Esophagus squamous epithelium (tissue), 5 donors: Measurements from ENCODE around the gene MEA1. TPM values are rescaled to one million over a fixed set of nuclear protein-coding genes. Genes with fewer than 3 reads are reported as not detected.

ENCODE experiments used
- DNase-seq: peaks from one replicate; lab custom pipeline; 2025; lab: John Stamatoyannopoulos, UW
- H3K27ac ChIP-seq, 4 donors: fragments of 200-600 bp; sonication (generic); one replicate each; pipeline ENCODE4 v1.5.1; 2016 to 2019; ENCODE audit warnings: mild to moderate bottlenecking in 1 of 4
- H3K27me3 ChIP-seq, 4 donors: fragments of 200-600 bp; sonication (generic); 1 replicate in 3 of 4; 2 replicates in 1 of 4; pipeline versions ENCODE4 v1.5.1 to v1.6.0; 2017 to 2021; ENCODE audit warnings: antibody characterized with exemption in 1 of 4
- H3K36me3 ChIP-seq, 3 donors: fragments of 200-600 bp; sonication (generic); one replicate each; pipeline ENCODE4 v1.5.1; 2016 to 2019
- H3K4me1 ChIP-seq, 3 donors: fragments of 200-600 bp; sonication (generic); one replicate each; pipeline ENCODE4 v1.5.1; 2017 to 2019
- H3K4me3 ChIP-seq, 4 donors: fragments of 200-600 bp; sonication (generic); 1 replicate in 3 of 4; 2 replicates in 1 of 4; pipeline ENCODE4 v1.5.1; 2016 to 2019; ENCODE audit warnings: mild to moderate bottlenecking in 2 of 4, moderate library complexity in 1 of 4
- H3K9me3 ChIP-seq, 3 donors: fragments of 200-600 bp; sonication (generic); one replicate each; pipeline ENCODE4 v1.5.1; 2016 to 2019
- POLR2A ChIP-seq, 4 donors: fragments of 450-650 bp; IDR thresholded peaks; one replicate each; pipeline ENCODE4 v1.6.1; 2017; ENCODE audit warnings: antibody characterized with exemption in 4 of 4, mild to moderate bottlenecking in 4 of 4, moderate library complexity in 3 of 4
- WGBS, 2 donors: methylation state at CpG; one replicate each; pipeline ENCODE4 v1.1.5; 2018; 5-methylcytosine and 5-hydroxymethylcytosine counted together
- intact Hi-C: fragments of 100-400 bp; cut with DNase I; formaldehyde crosslinking; loops from one replicate; pipeline ENCODE4 v1.15.0; 2022
- total RNA-seq, 4 donors: library from RNA; depleted of rRNA; stranded (reverse); fragments of >200 nt; gene quantifications; one replicate each; pipeline ENCODE4 v1.1.0, GENCODE V29; 2016
- TF ChIP-seq, protein P1 (sequence below), 6 experiments: fragments of 450-650 bp in 4 of 6; fragments of 200-600 bp in 2 of 6; sonication (generic) in 2 of 6; IDR thresholded peaks; one replicate each; pipeline ENCODE4 v1.5.1; 2016 to 2019; ENCODE audit warnings: antibody characterized with exemption in 6 of 6, mild to moderate bottlenecking in 4 of 6, moderate library complexity in 4 of 6
- donor health status: DM: yes; HTN: yes; CAD: no.

The MEA1 gene
- total RNA-seq, result 10 to 100 TPM; 28.9 to 56.6 (median 49.1) TPM

DNA sequence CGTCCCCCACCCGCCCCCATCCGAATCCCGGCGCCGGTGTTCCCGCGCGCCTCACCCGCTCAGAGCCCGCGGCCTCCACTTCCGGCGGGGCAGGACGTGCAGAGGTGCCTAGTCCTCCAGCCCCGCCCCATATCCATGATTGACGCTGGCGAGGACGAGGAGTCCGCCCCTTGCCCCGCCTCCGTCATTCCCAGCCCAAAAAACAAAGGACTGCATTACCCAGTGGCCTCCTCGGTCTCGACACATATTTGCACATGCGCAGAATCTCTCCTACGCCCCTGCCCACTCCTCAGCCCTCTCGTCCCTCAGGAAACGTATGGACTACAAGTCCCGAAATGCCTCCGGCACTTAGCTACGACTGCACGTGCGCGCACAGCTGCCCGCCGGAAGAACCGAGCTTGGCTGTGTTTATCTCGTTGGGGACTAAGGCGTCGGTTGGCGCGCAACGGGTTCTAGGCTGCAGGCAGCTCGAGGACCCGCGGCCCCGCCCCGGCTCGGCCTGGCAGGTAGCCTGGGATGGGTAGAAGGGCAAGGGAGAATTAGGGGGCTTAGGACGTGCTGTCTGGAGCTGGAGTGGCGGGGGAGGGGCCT lies at the start of gene MEA1, which contains the start of gene KLHDC3:
MEA1 (minus strand) TSS at position 104 of the 591 bp plus-strand sequence. CDS start 133 bp downstream, outside the sequence.
KLHDC3 (plus strand) TSS at position 407 of the 591 bp plus-strand sequence. CDS start 2,944 bp downstream, outside the sequence.
- WGBS, 2 donors, result 0% methylated on average over 7 to 10 of the region's 51 CpGs
- peak; percentile 96 for DNase-seq
- H3K36me3 ChIP-seq, result peaks cover 22 to 59% (median 26%) of the 10 kb centered on the region in 3 donors
- H3K27me3 ChIP-seq, result no peaks in the 10 kb centered on the region
- TF ChIP-seq, protein P1, sequence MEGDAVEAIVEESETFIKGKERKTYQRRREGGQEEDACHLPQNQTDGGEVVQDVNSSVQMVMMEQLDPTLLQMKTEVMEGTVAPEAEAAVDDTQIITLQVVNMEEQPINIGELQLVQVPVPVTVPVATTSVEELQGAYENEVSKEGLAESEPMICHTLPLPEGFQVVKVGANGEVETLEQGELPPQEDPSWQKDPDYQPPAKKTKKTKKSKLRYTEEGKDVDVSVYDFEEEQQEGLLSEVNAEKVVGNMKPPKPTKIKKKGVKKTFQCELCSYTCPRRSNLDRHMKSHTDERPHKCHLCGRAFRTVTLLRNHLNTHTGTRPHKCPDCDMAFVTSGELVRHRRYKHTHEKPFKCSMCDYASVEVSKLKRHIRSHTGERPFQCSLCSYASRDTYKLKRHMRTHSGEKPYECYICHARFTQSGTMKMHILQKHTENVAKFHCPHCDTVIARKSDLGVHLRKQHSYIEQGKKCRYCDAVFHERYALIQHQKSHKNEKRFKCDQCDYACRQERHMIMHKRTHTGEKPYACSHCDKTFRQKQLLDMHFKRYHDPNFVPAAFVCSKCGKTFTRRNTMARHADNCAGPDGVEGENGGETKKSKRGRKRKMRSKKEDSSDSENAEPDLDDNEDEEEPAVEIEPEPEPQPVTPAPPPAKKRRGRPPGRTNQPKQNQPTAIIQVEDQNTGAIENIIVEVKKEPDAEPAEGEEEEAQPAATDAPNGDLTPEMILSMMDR (IDR thresholded peaks at IDR 0.05), result peak in 1 of 6 experiments; percentile 15
- peak in 1 of 4 donors; percentile 49 for TF ChIP-seq POLR2A (IDR thresholded peaks at IDR 0.05)
- intact Hi-C loops, result no loop called here
- peaks cover 35 to 55% (median 44%) of the 10 kb centered on the region in 3 donors for H3K4me1 ChIP-seq
- H3K27ac ChIP-seq, result peak within 1 kb of the TSS; percentile 79 to 88 (median 86)
- no peaks in the 10 kb centered on the region for H3K9me3 ChIP-seq
- H3K4me3 ChIP-seq, result peak within 1 kb of the TSS; percentile 68 to 91 (median 70)

DNA sequence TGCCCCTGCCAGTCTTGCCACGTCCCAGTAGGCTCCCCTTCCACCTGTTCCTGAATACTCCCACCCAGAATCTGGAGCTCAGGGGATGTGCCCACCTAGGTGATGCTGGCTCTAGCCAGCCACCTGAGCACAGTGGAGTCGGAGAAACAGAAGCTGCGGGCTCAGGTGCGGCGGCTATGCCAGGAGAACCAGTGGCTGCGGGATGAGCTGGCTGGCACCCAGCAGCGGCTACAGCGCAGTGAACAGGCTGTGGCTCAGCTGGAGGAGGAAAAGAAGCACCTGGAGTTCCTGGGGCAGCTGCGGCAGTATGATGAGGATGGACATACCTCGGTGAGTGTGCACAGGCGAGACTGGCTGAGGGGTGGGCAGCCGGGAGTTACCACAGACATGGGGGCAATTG lies 49.1 kb upstream of the MEA1 start:
- Histone ChIP-seq H3K27ac (no peak overlapping the region), H3K9me3 (no peaks in the 10 kb centered on the region), H3K4me1 (peaks cover 12 to 30% (median 19%) of the 10 kb centered on the region in 3 donors), H3K4me3 (no peak overlapping the region), H3K27me3 (no peaks in the 10 kb centered on the region), H3K36me3 (peaks cover 0 to 60% (median 0%) of the 10 kb centered on the region in 3 donors)
- no peak for DNase-seq
- TF ChIP-seq, protein P1 (IDR thresholded peaks at IDR 0.05), result no peak
- TF ChIP-seq POLR2A (IDR thresholded peaks at IDR 0.05), result no peak
- intact Hi-C loops, result loop anchor here (10.0 kb wide), 1 partner anchor 98 kb away; the partner anchor contains the start of gene GNMT
- 89 to 94% methylated on average over 7 to 12 of the region's 12 CpGs for whole genome bisulfite sequencing, 2 donors

DNA sequence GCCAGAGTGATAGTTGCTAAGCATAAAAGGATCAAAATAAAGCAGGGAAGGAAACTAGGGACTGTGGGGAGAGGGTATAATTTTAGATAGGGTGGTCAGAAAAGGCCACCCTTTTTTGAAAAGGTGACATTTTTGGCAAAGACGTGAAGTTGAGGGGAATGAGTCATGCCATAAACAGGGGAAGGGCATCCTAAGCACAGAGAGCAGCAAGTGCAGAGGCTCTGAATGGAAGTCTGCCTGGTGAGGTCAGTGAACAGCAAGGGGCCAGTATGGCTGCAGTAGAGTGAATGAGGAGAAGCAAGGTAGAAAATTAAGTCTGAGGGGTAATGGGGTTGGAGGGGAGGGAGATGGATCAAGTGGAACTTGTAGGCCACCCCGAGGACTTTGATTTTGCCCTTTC lies 48.1 kb upstream of the MEA1 start:
- no peak overlapping the region for H3K27ac ChIP-seq
- H3K4me1 ChIP-seq, result peaks cover 12 to 37% (median 19%) of the 10 kb centered on the region in 3 donors
- TF ChIP-seq, protein P1 (IDR thresholded peaks at IDR 0.05), result no peak
- no peak for TF ChIP-seq POLR2A (IDR thresholded peaks at IDR 0.05)
- peaks cover 0 to 63% (median 0%) of the 10 kb centered on the region in 3 donors for H3K36me3 ChIP-seq
- no peak overlapping the region for H3K4me3 ChIP-seq
- DNase-seq, result no peak
- H3K27me3 ChIP-seq, result no peaks in the 10 kb centered on the region
- no peaks in the 10 kb centered on the region for H3K9me3 ChIP-seq
- 63 to 69% methylated on average over 2 of the region's 2 CpGs for WGBS, 2 donors
- intact Hi-C loops, result loop anchor here (10.0 kb wide), 1 partner anchor 97 kb away; the partner anchor contains the start of gene GNMT

DNA sequence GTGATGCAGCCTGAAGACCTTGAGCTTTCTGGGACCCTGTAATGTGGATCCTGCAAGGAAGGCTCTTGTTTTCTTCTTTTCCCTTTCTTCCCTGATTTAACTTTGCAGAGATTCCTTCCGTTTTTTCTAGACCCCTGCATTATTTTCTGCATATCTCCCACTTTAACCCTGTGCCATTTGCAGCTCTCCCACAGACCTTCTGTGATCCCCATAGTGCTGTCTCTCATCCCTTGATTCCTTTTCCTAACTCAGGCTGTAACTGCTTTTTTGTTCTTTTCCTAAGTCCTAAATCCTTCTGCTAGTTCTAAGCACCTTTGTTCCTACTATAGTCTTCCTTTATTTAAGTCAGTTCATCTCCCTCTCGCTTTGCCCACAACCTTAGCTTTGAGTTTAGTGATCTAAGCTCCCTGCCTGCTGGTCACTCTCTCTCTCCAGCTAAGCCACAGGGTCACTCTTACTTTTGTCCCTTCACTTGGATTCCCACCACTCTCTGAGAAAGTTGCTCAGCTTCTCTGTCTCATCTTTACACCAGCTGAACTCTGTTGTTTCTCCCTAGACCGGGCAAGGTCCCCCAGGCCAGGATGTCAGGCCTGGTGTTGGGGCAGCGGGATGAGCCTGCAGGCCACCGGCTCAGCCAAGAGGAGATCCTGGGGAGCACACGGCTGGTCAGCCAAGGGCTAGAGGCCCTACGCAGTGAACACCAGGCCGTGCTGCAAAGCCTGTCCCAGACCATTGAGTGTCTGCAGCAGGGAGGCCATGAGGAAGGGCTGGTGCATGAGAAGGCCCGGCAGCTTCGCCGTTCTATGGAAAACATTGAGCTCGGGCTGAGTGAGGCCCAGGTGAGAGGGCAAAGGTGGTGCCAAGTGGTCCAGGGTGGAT lies 47.2 kb upstream of the MEA1 start:
- H3K27me3 ChIP-seq, result no peaks in the 10 kb centered on the region
- 79 to 84% methylated on average over 6 to 7 of the region's 12 CpGs for WGBS, 2 donors
- H3K4me3 ChIP-seq, result peak overlapping the region in 2 of 4 donors; percentile 87 to 97
- H3K9me3 ChIP-seq, result no peaks in the 10 kb centered on the region
- peak overlapping the region in 2 of 4 donors; percentile 95 to 97 for H3K27ac ChIP-seq
- H3K4me1 ChIP-seq, result peaks cover 12 to 37% (median 19%) of the 10 kb centered on the region in 3 donors
- intact Hi-C loops, result loop anchor here (10.0 kb wide), 1 partner anchor 96 kb away; the partner anchor contains the start of gene GNMT
- peaks cover 0 to 63% (median under 1%) of the 10 kb centered on the region in 3 donors for H3K36me3 ChIP-seq
- no peak for DNase-seq
- TF ChIP-seq, protein P1 (IDR thresholded peaks at IDR 0.05), result no peak
- TF ChIP-seq POLR2A (IDR thresholded peaks at IDR 0.05), result no peak
